Activated CD4-positive, alpha-beta T cell treated with anti-CD3 and anti-CD28 coated beads for 24 hours (primary cell): ENCODE measurements around the gene GGT5.
"Not testable (repeated sequence)": the region's sequence is repeated elsewhere in the genome, so short reads cannot be mapped to it uniquely, and the experiment has no call there.

Experiments used
- DNase-seq, 2 donors: peaks; one replicate each; pipeline ENCODE4 v3.0.0-alpha.2; 2020; ENCODE audit warnings: low read depth in 2 of 2

The GGT5 gene

GRCh38 chr22:24232725-24233124, 12.2 kb downstream of the GGT5 start:
- DNase-seq = no peak

GRCh38 chr22:24232124-24232523, 12.8 kb downstream of the GGT5 start:
- no peak for DNase-seq

GRCh38 chr22:24231706-24232105, 13.2 kb downstream of the GGT5 start:
- no peak for DNase-seq

GRCh38 chr22:24230911-24231656, 13.8 kb downstream of the GGT5 start:
- DNase-seq = peak; percentile 59 to 66

- no peak for DNase-seq
These were observed 18.9 kb downstream of the GGT5 start for GRCh38 chr22:24225951-24226350.

- DNase-seq = no peak
These were observed 19.8 kb downstream of the GGT5 start for GRCh38 chr22:24225044-24225601.

- DNase-seq = no peak
These were observed 20.4 kb downstream of the GGT5 start for GRCh38 chr22:24224468-24224867.

GRCh38 chr22:24219750-24220149, 25.1 kb downstream of the GGT5 start:
- no peak for DNase-seq

- no peak for DNase-seq
These were observed 27.5 kb downstream of the GGT5 start for GRCh38 chr22:24217384-24217783.

GRCh38 chr22:24216541-24217209, 28.2 kb downstream of the GGT5 start:
- no peak for DNase-seq

GRCh38 chr22:24214467-24215285, 30.2 kb downstream of the GGT5 start:
- no peak for DNase-seq

GRCh38 chr22:24213111-24213510, 31.8 kb downstream of the GGT5 start:
- not testable (repeated sequence) for DNase-seq

- not testable (repeated sequence) for DNase-seq
These were observed 33.2 kb downstream of the GGT5 start for GRCh38 chr22:24211716-24212115.

GRCh38 chr22:24210409-24210808, 34.5 kb downstream of the GGT5 start:
- not testable (repeated sequence) for DNase-seq

- no peak for DNase-seq
These were observed 35.2 kb downstream of the GGT5 start for GRCh38 chr22:24209687-24210086.

GRCh38 chr22:24209016-24209415, 35.9 kb downstream of the GGT5 start:
- no peak for DNase-seq

GRCh38 chr22:24208012-24208749, 36.7 kb downstream of the GGT5 start:
- DNase-seq = no peak

- no peak for DNase-seq
These were observed 37.4 kb downstream of the GGT5 start for GRCh38 chr22:24207264-24208011.

GRCh38 chr22:24206460-24207263, 38.2 kb downstream of the GGT5 start:
- DNase-seq = not testable (repeated sequence)
